ENCODE measurements around the gene KIRREL3.

KIRREL3 gene

GRCh38 chr11:126992065-126992803 is 8.3 kb downstream of the KIRREL3 start:
- in situ Hi-C loops (cut with HindIII; ENCODE audit: low pct_unique_long_range_greater_than_20kb, low sequenced_read_pairs), result no loop called here
- peak in 1 of 2 experiments; percentile 30 for DNase-seq (ENCODE audit: low read depth in 1 of 2, low spot score in 1 of 2)
- no peak for TF ChIP-seq JUND (IDR thresholded peaks at IDR 0.05; ENCODE audit: low read depth)

GRCh38 chr11:126991596-126991995 is 9.0 kb downstream of the KIRREL3 start:
- no peak for TF ChIP-seq JUND (IDR thresholded peaks at IDR 0.05; ENCODE audit: low read depth)
- no peak for DNase-seq (ENCODE audit: low read depth in 1 of 2, low spot score in 1 of 2)
- in situ Hi-C loops (cut with HindIII; ENCODE audit: low pct_unique_long_range_greater_than_20kb, low sequenced_read_pairs), result no loop called here

GRCh38 chr11:126990716-126991480 is 9.7 kb downstream of the KIRREL3 start:
- DNase-seq (ENCODE audit: low read depth in 1 of 2, low spot score in 1 of 2), result no peak
- TF ChIP-seq JUND (IDR thresholded peaks at IDR 0.05; ENCODE audit: low read depth), result no peak
- in situ Hi-C loops (cut with HindIII; ENCODE audit: low pct_unique_long_range_greater_than_20kb, low sequenced_read_pairs), result no loop called here

- TF ChIP-seq JUND (IDR thresholded peaks at IDR 0.05; ENCODE audit: low read depth), result no peak
- peak; percentile 75 to 86 for DNase-seq (ENCODE audit: low read depth in 1 of 2, low spot score in 1 of 2)
- in situ Hi-C loops (cut with HindIII; ENCODE audit: low pct_unique_long_range_greater_than_20kb, low sequenced_read_pairs), result no loop called here
Observed at GRCh38 chr11:126989942-126990715, 10.4 kb downstream of the KIRREL3 start.

GRCh38 chr11:126988655-126989054 is 11.9 kb downstream of the KIRREL3 start:
- TF ChIP-seq JUND (IDR thresholded peaks at IDR 0.05; ENCODE audit: low read depth), result no peak
- in situ Hi-C loops (cut with HindIII; ENCODE audit: low pct_unique_long_range_greater_than_20kb, low sequenced_read_pairs), result no loop called here
- DNase-seq (ENCODE audit: low read depth in 1 of 2, low spot score in 1 of 2), result no peak

- DNase-seq (ENCODE audit: low read depth in 1 of 2, low spot score in 1 of 2), result no peak
- in situ Hi-C loops (cut with HindIII; ENCODE audit: low pct_unique_long_range_greater_than_20kb, low sequenced_read_pairs), result no loop called here
- no peak for TF ChIP-seq JUND (IDR thresholded peaks at IDR 0.05; ENCODE audit: low read depth)
Observed at GRCh38 chr11:126981635-126982034, 18.9 kb downstream of the KIRREL3 start.

- in situ Hi-C loops (cut with HindIII; ENCODE audit: low pct_unique_long_range_greater_than_20kb, low sequenced_read_pairs), result no loop called here
- DNase-seq (ENCODE audit: low read depth in 1 of 2, low spot score in 1 of 2), result no peak
- TF ChIP-seq JUND (IDR thresholded peaks at IDR 0.05; ENCODE audit: low read depth), result no peak
Observed at GRCh38 chr11:126978911-126979310, 21.7 kb downstream of the KIRREL3 start.

- in situ Hi-C loops (cut with HindIII; ENCODE audit: low pct_unique_long_range_greater_than_20kb, low sequenced_read_pairs), result no loop called here
- no peak for DNase-seq (ENCODE audit: low read depth in 1 of 2, low spot score in 1 of 2)
- TF ChIP-seq JUND (IDR thresholded peaks at IDR 0.05; ENCODE audit: low read depth), result no peak
Observed at GRCh38 chr11:126978165-126978564, 22.4 kb downstream of the KIRREL3 start.

GRCh38 chr11:126973051-126973450 is 27.5 kb downstream of the KIRREL3 start:
- no peak for TF ChIP-seq JUND (IDR thresholded peaks at IDR 0.05; ENCODE audit: low read depth)
- in situ Hi-C loops (cut with HindIII; ENCODE audit: low pct_unique_long_range_greater_than_20kb, low sequenced_read_pairs), result no loop called here
- DNase-seq (ENCODE audit: low read depth in 1 of 2, low spot score in 1 of 2), result no peak

- no peak for TF ChIP-seq JUND (IDR thresholded peaks at IDR 0.05; ENCODE audit: low read depth)
- in situ Hi-C loops (cut with HindIII; ENCODE audit: low pct_unique_long_range_greater_than_20kb, low sequenced_read_pairs), result no loop called here
- no peak for DNase-seq (ENCODE audit: low read depth in 1 of 2, low spot score in 1 of 2)
Observed at GRCh38 chr11:126971305-126971704, 29.3 kb downstream of the KIRREL3 start.

- TF ChIP-seq JUND (IDR thresholded peaks at IDR 0.05; ENCODE audit: low read depth), result no peak
- peak in 1 of 2 experiments; percentile 30 for DNase-seq (ENCODE audit: low read depth in 1 of 2, low spot score in 1 of 2)
- in situ Hi-C loops (cut with HindIII; ENCODE audit: low pct_unique_long_range_greater_than_20kb, low sequenced_read_pairs), result no loop called here
Observed at GRCh38 chr11:126969865-126970479, 30.6 kb downstream of the KIRREL3 start.

- TF ChIP-seq JUND (IDR thresholded peaks at IDR 0.05; ENCODE audit: low read depth), result no peak
- in situ Hi-C loops (cut with HindIII; ENCODE audit: low pct_unique_long_range_greater_than_20kb, low sequenced_read_pairs), result no loop called here
- DNase-seq (ENCODE audit: low read depth in 1 of 2, low spot score in 1 of 2), result no peak
Observed at GRCh38 chr11:126968915-126969314, 31.7 kb downstream of the KIRREL3 start.

Measured in T47D (cell line).